K562 (cell line): Measurements from ENCODE around the gene ANKRD13D. TPM values are rescaled to one million over a fixed set of nuclear protein-coding genes. Genes with fewer than 3 reads are reported as not detected.
A peak's percentile ranks its signal among the peaks of the same experiment; 100 is the strongest.

Experiments used
- BRD9 ChIP-seq: fragments of 450-650 bp; IDR thresholded peaks from 2 replicates; pipeline ENCODE4 v1.6.1; 2018; ENCODE audit warnings: low read depth; ENCODE audit not compliant: partially characterized antibody
- CBX1 ChIP-seq: sonication (generic); IDR thresholded peaks from 2 replicates; pipeline ENCODE4 v1.6.1; 2016; ENCODE audit warnings: antibody characterized with exemption, low read depth, mild to moderate bottlenecking
- MIER1 ChIP-seq: fragments of 450-650 bp; IDR thresholded peaks from 2 replicates; pipeline ENCODE4 v1.6.1; 2016; ENCODE audit warnings: antibody characterized with exemption, mild to moderate bottlenecking, low read depth
- RB1 ChIP-seq: fragments of 450-650 bp; IDR thresholded peaks from 2 replicates; pipeline ENCODE4 v1.6.1; 2017; ENCODE audit warnings: low read depth, mild to moderate bottlenecking
- TAF7 ChIP-seq: fragments of 450-650 bp; IDR thresholded peaks from 2 replicates; pipeline ENCODE4 v1.6.1; 2016; ENCODE audit warnings: missing genetic modification characterization, missing compliant biosample characterization
- polyA plus RNA-seq, 8 experiments: library from polyadenylated mRNA; depleted of rRNA in 4 of 8; stranded (reverse) in 5 of 8; unstranded in 3 of 8; fragments of >200 nt; fragmentation: Nextera tagmentation in 2 of 8; fragmentation: Illumina TruSeq in 1 of 8; extraction: Ambion mirVana in 2 of 8; extraction: Trizol in 1 of 8; gene quantifications; 2 replicates each; pipeline versions ENCODE4 v1.2.1 to v1.2.3, GENCODE V29; 2011 to 2014; ENCODE audit warnings: inconsistent platforms in 1 of 8, missing spikeins in 1 of 8
- total RNA-seq, 7 experiments: library from RNA; depleted of rRNA in 6 of 7; stranded (reverse); fragments of >200 nt in 6 of 7; fragmentation: Illumina TruSeq in 2 of 7; extraction: Trizol in 2 of 7; gene quantifications; 2 replicates each; pipeline versions ENCODE4 v1.2.1 to v1.2.3, GENCODE V29; 2011 to 2021; ENCODE audit warnings: low replicate concordance in 1 of 7
- TF ChIP-seq, protein P1 (sequence below): sonication (generic); formaldehyde crosslinking; IDR thresholded peaks from 2 replicates; pipeline ENCODE4 v1.8.0; 2023; ENCODE audit warnings: mild to moderate bottlenecking, missing genetic modification reagents
- TF ChIP-seq, protein P2 (sequence below): fragments of 450-650 bp; IDR thresholded peaks from 2 replicates; pipeline ENCODE4 v1.6.1; 2017; ENCODE audit warnings: antibody characterized with exemption, mild to moderate bottlenecking
- TF ChIP-seq, protein P3 (sequence below): IDR thresholded peaks from 2 replicates; pipeline ENCODE4 v1.6.1; 2012; ENCODE audit warnings: low read depth, low read length, improper control_type of control experiment, borderline replicate concordance
- TF ChIP-seq, protein P4 (sequence below): fragments of 250-450 bp; sonication (Bioruptor Pico); IDR thresholded peaks from 2 replicates; pipeline ENCODE4 v1.5.0; 2021
- TF ChIP-seq, protein P5 (sequence below): fragments of 250-450 bp; sonication (Bioruptor Pico); IDR thresholded peaks from 2 replicates; pipeline ENCODE4 v1.8.0; 2022; ENCODE audit warnings: moderate library complexity, mild to moderate bottlenecking, inconsistent platforms
- TF ChIP-seq, protein P6 (sequence below): fragments of 450-650 bp; formaldehyde crosslinking; IDR thresholded peaks from 2 replicates; pipeline ENCODE4 v1.4.0; 2020; ENCODE audit warnings: mild to moderate bottlenecking, moderate library complexity

The ANKRD13D gene
- total and polyA plus RNA-seq, 9 of the 15 experiments (the other 6 are each of a cell fraction or from before 2014, with no cell fraction given) = 0.94 to 40.9 (median 22.4) TPM

DNA sequence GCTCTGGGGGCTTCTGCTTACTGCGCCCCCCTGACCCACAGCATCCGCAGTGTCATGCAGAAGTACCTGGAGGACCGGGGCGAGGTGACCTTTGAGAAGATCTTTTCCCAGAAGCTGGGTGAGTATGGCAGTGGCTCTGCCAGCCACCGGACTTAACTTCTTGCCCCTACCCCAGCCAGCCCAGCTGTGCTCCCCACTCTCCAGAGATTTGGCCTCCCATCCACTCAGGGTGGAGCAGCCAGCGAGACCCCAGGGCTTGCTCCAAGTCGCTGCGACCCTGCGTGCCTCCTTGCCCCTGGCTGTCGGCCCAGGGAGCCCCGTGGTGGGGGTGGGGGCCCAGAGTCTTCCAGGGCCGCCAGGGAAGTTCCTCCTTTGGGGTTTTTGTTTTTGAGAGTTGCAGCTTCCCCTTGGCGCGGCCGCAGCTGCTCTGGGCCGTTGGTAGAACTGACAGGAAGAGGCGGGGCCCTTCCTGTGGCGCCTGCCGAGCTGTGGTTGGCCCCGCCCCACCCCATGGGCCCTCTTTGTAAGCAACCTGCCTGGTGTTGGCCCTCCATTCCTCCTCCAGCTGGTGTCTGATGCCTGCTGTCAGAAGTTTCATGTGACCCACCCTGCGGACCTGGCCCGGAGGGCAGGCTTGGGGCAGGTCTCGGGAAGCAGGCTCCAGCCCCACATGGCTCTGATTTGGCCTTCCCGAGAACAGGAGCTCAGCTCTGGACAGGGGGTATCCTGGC lies 11.7 kb upstream of the ANKRD13D start (continued):
- TF ChIP-seq, protein P1, sequence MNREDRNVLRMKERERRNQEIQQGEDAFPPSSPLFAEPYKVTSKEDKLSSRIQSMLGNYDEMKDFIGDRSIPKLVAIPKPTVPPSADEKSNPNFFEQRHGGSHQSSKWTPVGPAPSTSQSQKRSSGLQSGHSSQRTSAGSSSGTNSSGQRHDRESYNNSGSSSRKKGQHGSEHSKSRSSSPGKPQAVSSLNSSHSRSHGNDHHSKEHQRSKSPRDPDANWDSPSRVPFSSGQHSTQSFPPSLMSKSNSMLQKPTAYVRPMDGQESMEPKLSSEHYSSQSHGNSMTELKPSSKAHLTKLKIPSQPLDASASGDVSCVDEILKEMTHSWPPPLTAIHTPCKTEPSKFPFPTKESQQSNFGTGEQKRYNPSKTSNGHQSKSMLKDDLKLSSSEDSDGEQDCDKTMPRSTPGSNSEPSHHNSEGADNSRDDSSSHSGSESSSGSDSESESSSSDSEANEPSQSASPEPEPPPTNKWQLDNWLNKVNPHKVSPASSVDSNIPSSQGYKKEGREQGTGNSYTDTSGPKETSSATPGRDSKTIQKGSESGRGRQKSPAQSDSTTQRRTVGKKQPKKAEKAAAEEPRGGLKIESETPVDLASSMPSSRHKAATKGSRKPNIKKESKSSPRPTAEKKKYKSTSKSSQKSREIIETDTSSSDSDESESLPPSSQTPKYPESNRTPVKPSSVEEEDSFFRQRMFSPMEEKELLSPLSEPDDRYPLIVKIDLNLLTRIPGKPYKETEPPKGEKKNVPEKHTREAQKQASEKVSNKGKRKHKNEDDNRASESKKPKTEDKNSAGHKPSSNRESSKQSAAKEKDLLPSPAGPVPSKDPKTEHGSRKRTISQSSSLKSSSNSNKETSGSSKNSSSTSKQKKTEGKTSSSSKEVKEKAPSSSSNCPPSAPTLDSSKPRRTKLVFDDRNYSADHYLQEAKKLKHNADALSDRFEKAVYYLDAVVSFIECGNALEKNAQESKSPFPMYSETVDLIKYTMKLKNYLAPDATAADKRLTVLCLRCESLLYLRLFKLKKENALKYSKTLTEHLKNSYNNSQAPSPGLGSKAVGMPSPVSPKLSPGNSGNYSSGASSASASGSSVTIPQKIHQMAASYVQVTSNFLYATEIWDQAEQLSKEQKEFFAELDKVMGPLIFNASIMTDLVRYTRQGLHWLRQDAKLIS = no peak
- peak; percentile 39; the same call in 1 of the 2 replicates for TF ChIP-seq CBX1
- peak; percentile 70 for TF ChIP-seq BRD9
- no peak for TF ChIP-seq MIER1
- TF ChIP-seq RB1 = peak; percentile 48; the same call in 1 of the 2 replicates
- TF ChIP-seq, protein P2, sequence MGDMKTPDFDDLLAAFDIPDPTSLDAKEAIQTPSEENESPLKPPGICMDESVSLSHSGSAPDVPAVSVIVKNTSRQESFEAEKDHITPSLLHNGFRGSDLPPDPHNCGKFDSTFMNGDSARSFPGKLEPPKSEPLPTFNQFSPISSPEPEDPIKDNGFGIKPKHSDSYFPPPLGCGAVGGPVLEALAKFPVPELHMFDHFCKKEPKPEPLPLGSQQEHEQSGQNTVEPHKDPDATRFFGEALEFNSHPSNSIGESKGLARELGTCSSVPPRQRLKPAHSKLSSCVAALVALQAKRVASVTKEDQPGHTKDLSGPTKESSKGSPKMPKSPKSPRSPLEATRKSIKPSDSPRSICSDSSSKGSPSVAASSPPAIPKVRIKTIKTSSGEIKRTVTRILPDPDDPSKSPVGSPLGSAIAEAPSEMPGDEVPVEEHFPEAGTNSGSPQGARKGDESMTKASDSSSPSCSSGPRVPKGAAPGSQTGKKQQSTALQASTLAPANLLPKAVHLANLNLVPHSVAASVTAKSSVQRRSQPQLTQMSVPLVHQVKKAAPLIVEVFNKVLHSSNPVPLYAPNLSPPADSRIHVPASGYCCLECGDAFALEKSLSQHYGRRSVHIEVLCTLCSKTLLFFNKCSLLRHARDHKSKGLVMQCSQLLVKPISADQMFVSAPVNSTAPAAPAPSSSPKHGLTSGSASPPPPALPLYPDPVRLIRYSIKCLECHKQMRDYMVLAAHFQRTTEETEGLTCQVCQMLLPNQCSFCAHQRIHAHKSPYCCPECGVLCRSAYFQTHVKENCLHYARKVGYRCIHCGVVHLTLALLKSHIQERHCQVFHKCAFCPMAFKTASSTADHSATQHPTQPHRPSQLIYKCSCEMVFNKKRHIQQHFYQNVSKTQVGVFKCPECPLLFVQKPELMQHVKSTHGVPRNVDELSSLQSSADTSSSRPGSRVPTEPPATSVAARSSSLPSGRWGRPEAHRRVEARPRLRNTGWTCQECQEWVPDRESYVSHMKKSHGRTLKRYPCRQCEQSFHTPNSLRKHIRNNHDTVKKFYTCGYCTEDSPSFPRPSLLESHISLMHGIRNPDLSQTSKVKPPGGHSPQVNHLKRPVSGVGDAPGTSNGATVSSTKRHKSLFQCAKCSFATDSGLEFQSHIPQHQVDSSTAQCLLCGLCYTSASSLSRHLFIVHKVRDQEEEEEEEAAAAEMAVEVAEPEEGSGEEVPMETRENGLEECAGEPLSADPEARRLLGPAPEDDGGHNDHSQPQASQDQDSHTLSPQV = peak; percentile 84; the same call in 1 of the 2 replicates
- TF ChIP-seq, protein P3, sequence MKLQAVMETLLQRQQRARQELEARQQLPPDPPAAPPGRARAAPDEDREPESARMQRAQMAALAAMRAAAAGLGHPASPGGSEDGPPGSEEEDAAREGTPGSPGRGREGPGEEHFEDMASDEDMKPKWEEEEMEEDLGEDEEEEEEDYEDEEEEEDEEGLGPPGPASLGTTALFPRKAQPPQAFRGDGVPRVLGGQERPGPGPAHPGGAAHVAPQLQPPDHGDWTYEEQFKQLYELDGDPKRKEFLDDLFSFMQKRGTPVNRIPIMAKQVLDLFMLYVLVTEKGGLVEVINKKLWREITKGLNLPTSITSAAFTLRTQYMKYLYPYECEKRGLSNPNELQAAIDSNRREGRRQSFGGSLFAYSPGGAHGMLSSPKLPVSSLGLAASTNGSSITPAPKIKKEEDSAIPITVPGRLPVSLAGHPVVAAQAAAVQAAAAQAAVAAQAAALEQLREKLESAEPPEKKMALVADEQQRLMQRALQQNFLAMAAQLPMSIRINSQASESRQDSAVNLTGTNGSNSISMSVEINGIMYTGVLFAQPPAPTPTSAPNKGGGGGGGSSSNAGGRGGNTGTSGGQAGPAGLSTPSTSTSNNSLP = no peak
- TF ChIP-seq, protein P4, sequence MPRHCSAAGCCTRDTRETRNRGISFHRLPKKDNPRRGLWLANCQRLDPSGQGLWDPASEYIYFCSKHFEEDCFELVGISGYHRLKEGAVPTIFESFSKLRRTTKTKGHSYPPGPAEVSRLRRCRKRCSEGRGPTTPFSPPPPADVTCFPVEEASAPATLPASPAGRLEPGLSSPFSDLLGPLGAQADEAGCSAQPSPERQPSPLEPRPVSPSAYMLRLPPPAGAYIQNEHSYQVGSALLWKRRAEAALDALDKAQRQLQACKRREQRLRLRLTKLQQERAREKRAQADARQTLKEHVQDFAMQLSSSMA (CRISPR knock-in tag) = peak; percentile 90
- TF ChIP-seq, protein P5, sequence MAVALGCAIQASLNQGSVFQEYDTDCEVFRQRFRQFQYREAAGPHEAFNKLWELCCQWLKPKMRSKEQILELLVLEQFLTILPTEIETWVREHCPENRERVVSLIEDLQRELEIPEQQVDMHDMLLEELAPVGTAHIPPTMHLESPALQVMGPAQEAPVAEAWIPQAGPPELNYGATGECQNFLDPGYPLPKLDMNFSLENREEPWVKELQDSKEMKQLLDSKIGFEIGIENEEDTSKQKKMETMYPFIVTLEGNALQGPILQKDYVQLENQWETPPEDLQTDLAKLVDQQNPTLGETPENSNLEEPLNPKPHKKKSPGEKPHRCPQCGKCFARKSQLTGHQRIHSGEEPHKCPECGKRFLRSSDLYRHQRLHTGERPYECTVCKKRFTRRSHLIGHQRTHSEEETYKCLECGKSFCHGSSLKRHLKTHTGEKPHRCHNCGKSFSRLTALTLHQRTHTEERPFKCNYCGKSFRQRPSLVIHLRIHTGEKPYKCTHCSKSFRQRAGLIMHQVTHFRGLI = peak; percentile 67; the same call in 1 of the 2 replicates
- TF ChIP-seq, protein P6, sequence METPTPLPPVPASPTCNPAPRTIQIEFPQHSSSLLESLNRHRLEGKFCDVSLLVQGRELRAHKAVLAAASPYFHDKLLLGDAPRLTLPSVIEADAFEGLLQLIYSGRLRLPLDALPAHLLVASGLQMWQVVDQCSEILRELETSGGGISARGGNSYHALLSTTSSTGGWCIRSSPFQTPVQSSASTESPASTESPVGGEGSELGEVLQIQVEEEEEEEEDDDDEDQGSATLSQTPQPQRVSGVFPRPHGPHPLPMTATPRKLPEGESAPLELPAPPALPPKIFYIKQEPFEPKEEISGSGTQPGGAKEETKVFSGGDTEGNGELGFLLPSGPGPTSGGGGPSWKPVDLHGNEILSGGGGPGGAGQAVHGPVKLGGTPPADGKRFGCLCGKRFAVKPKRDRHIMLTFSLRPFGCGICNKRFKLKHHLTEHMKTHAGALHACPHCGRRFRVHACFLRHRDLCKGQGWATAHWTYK (CRISPR knock-in tag) = peak; percentile 94
- TF ChIP-seq TAF7 = peak; percentile 49; the same call in 1 of the 2 replicates
